ENCODE measurements around the gene SPECC1.

DNA sequence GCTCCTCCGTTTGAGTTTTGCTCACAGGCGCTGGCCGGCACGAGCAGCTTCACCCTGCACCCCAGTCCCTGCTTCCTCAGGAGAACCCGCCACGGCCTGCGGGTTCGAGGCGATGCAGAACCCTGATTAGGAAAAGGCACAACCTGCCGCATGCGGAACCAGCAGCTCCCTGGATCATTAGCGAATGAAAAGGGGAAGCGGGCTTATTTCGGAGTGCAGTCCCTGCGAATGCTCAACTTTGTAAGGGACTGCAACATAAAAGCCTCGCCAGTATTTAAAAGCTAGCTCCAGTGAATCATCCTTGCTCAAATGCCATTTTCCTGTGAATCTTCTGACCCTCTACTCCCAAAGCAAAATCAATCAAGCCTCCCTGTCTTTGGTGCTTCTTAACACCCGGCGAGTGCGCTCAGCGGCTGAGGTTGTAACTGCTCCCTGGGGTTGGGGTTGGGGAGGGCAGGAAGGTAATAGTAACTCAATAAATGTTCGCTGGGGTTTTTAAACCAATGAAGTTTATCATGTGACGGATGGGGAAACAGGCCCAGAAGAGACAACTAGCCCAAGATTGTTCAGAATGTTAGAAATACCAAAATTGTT is 30.9 kb upstream of the SPECC1 start:
- TF ChIP-seq, protein P1, sequence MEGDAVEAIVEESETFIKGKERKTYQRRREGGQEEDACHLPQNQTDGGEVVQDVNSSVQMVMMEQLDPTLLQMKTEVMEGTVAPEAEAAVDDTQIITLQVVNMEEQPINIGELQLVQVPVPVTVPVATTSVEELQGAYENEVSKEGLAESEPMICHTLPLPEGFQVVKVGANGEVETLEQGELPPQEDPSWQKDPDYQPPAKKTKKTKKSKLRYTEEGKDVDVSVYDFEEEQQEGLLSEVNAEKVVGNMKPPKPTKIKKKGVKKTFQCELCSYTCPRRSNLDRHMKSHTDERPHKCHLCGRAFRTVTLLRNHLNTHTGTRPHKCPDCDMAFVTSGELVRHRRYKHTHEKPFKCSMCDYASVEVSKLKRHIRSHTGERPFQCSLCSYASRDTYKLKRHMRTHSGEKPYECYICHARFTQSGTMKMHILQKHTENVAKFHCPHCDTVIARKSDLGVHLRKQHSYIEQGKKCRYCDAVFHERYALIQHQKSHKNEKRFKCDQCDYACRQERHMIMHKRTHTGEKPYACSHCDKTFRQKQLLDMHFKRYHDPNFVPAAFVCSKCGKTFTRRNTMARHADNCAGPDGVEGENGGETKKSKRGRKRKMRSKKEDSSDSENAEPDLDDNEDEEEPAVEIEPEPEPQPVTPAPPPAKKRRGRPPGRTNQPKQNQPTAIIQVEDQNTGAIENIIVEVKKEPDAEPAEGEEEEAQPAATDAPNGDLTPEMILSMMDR (conservative IDR thresholded peaks at IDR 0.05), result no peak
- TF ChIP-seq EZH2 (IDR thresholded peaks at IDR 0.05; ENCODE audit: low read depth), result no peak

Data from PC-9 (cell line).